Measurements from ENCODE around the gene FGF1. TPM values are rescaled to one million over a fixed set of nuclear protein-coding genes. Genes with fewer than 3 reads are reported as not detected.

The FGF1 gene
- total RNA-seq, 2 donors from 2014 or later = 11.4 to 56.7 TPM

DNA sequence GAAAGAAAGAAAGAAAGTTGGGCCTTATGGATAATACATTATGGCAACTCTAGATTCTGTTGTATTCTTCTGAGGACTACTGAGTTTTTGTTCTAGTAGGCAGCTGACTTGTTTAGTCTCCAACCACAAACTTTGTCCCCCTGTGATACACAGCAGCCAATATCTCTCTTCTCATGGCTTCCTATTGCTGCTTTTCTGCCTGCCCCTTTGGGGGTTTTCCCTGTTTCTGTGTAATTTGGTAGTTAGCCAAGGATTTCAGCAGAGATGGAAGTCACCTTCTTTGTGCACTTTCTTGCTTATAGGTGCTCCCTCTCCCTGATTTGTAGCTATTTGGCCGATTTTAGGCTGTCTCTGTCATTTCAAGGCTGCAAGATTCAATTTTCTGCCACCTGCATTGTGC is 109.6 kb downstream of the FGF1 start:
- H3K27me3 ChIP-seq (replicated peaks; ENCODE audit: insufficient read depth) = no peaks in the 10 kb centered on the region
- DNase-seq (ENCODE audit: low spot score) (no peak), ATAC-seq (ENCODE audit: insufficient number of reproducible peaks, low FRiP score, low read depth) (no peak)
- H3K4me3 ChIP-seq = no peak overlapping the region
- TF ChIP-seq, protein P1, sequence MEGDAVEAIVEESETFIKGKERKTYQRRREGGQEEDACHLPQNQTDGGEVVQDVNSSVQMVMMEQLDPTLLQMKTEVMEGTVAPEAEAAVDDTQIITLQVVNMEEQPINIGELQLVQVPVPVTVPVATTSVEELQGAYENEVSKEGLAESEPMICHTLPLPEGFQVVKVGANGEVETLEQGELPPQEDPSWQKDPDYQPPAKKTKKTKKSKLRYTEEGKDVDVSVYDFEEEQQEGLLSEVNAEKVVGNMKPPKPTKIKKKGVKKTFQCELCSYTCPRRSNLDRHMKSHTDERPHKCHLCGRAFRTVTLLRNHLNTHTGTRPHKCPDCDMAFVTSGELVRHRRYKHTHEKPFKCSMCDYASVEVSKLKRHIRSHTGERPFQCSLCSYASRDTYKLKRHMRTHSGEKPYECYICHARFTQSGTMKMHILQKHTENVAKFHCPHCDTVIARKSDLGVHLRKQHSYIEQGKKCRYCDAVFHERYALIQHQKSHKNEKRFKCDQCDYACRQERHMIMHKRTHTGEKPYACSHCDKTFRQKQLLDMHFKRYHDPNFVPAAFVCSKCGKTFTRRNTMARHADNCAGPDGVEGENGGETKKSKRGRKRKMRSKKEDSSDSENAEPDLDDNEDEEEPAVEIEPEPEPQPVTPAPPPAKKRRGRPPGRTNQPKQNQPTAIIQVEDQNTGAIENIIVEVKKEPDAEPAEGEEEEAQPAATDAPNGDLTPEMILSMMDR (IDR thresholded peaks at IDR 0.05) = no peak
- no peaks in the 10 kb centered on the region for H3K36me3 ChIP-seq
- peaks cover 4% of the 10 kb centered on the region for H3K9me3 ChIP-seq
- no peak overlapping the region for H3K27ac ChIP-seq
- no peaks in the 10 kb centered on the region for H3K4me1 ChIP-seq (ENCODE audit: control insufficient read depth in 1 of 2, low read depth in 2 of 2)

- H3K4me3 ChIP-seq = no peak overlapping the region
- no peak for ATAC-seq (ENCODE audit: insufficient number of reproducible peaks, low FRiP score, low read depth)
- H3K4me1 ChIP-seq (ENCODE audit: control insufficient read depth in 1 of 2, low read depth in 2 of 2) = peaks cover 7 to 23% of the 10 kb centered on the region in 2 donors
- TF ChIP-seq, protein P1 (IDR thresholded peaks at IDR 0.05) = no peak
- H3K36me3 ChIP-seq = no peaks in the 10 kb centered on the region
- H3K27me3 ChIP-seq (replicated peaks; ENCODE audit: insufficient read depth) = no peaks in the 10 kb centered on the region
- no peak for DNase-seq (ENCODE audit: low spot score)
- no peaks in the 10 kb centered on the region for H3K9me3 ChIP-seq
- H3K27ac ChIP-seq = no peak overlapping the region
These were observed 113.9 kb downstream of the FGF1 start for GRCh38 chr5:142572006-142572405.

DNA sequence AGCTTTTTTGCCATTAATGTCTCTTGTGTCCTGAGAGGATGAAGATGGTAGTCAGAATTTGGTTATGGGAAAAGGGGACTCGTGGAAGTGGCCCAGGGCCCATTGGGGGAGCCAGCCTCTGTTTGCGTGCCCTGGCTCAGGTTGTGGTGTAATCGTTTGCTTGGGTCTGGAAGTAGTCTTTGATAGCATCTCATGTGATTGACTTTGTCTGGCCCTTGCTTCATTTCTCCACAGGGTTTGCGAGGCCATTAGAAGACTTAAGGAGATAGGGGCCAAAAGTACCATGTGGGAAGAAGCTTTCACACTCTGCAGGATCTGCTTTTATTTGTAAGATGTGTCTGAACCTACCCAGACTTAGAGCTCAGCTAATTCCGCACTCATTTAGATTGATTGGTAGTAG is 114.5 kb downstream of the FGF1 start:
- no peaks in the 10 kb centered on the region for H3K27me3 ChIP-seq (replicated peaks; ENCODE audit: insufficient read depth)
- H3K4me3 ChIP-seq = no peak overlapping the region
- no peaks in the 10 kb centered on the region for H3K9me3 ChIP-seq
- ATAC-seq (ENCODE audit: insufficient number of reproducible peaks, low FRiP score, low read depth) (no peak), DNase-seq (ENCODE audit: low spot score) (no peak)
- no peak overlapping the region for H3K27ac ChIP-seq
- TF ChIP-seq, protein P1 (IDR thresholded peaks at IDR 0.05) = no peak
- peaks cover 7 to 23% of the 10 kb centered on the region in 2 donors for H3K4me1 ChIP-seq (ENCODE audit: control insufficient read depth in 1 of 2, low read depth in 2 of 2)
- H3K36me3 ChIP-seq = no peaks in the 10 kb centered on the region

GRCh38 chr5:142569905-142570304 is 116.0 kb downstream of the FGF1 start:
- ATAC-seq (ENCODE audit: insufficient number of reproducible peaks, low FRiP score, low read depth) (no peak), DNase-seq (ENCODE audit: low spot score) (no peak)
- Histone ChIP-seq H3K36me3 (no peaks in the 10 kb centered on the region), H3K4me3 (no peak overlapping the region), H3K27me3 (replicated peaks; ENCODE audit: insufficient read depth) (no peaks in the 10 kb centered on the region), H3K4me1 (ENCODE audit: control insufficient read depth in 1 of 2, low read depth in 2 of 2) (peaks cover 7 to 23% of the 10 kb centered on the region in 2 donors), H3K27ac (peak overlapping the region in 1 of 2 donors; percentile 83), H3K9me3 (no peaks in the 10 kb centered on the region)
- TF ChIP-seq, protein P1 (IDR thresholded peaks at IDR 0.05) = no peak

DNA sequence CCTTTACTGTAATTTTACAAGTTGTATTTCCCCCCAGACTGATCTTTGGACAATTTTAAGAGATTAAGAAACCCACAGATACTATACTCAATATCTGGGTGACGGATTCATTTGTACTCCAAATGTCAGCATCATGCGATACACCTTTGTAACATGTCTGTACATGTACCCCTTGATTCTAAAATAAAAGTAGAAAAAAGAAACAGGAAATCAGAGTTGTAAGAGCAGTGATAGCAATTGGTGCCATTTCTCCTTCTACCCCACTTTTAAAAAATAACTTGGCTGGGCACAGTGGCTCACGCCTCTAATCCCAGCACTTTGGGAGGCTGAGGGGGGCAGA is 116.9 kb downstream of the FGF1 start:
- Histone ChIP-seq H3K36me3 (no peaks in the 10 kb centered on the region), H3K9me3 (no peaks in the 10 kb centered on the region), H3K4me1 (ENCODE audit: control insufficient read depth in 1 of 2, low read depth in 2 of 2) (peaks cover 7 to 23% of the 10 kb centered on the region in 2 donors), H3K27ac (peak overlapping the region; percentile 58 to 83), H3K27me3 (replicated peaks; ENCODE audit: insufficient read depth) (no peaks in the 10 kb centered on the region), H3K4me3 (no peak overlapping the region)
- TF ChIP-seq, protein P1 (IDR thresholded peaks at IDR 0.05) = no peak
- ATAC-seq (ENCODE audit: insufficient number of reproducible peaks, low FRiP score, low read depth) = no peak
- no peak for DNase-seq (ENCODE audit: low spot score)
